Esophagus squamous epithelium (tissue), 5 donors: ENCODE measurements around the gene KMT5C. TPM values are rescaled to one million over a fixed set of nuclear protein-coding genes. Genes with fewer than 3 reads are reported as not detected.

Experiments
- DNase-seq: peaks from one replicate; lab custom pipeline; 2025; lab: John Stamatoyannopoulos, UW
- H3K27ac ChIP-seq, 4 donors: fragments of 200-600 bp; sonication (generic); one replicate each; pipeline ENCODE4 v1.5.1; 2016 to 2019; ENCODE audit warnings: mild to moderate bottlenecking in 1 of 4
- H3K27me3 ChIP-seq, 4 donors: fragments of 200-600 bp; sonication (generic); 1 replicate in 3 of 4; 2 replicates in 1 of 4; pipeline versions ENCODE4 v1.5.1 to v1.6.0; 2017 to 2021; ENCODE audit warnings: antibody characterized with exemption in 1 of 4
- H3K36me3 ChIP-seq, 3 donors: fragments of 200-600 bp; sonication (generic); one replicate each; pipeline ENCODE4 v1.5.1; 2016 to 2019
- H3K4me1 ChIP-seq, 3 donors: fragments of 200-600 bp; sonication (generic); one replicate each; pipeline ENCODE4 v1.5.1; 2017 to 2019
- H3K4me3 ChIP-seq, 4 donors: fragments of 200-600 bp; sonication (generic); 1 replicate in 3 of 4; 2 replicates in 1 of 4; pipeline ENCODE4 v1.5.1; 2016 to 2019; ENCODE audit warnings: mild to moderate bottlenecking in 2 of 4, moderate library complexity in 1 of 4
- H3K9me3 ChIP-seq, 3 donors: fragments of 200-600 bp; sonication (generic); one replicate each; pipeline ENCODE4 v1.5.1; 2016 to 2019
- POLR2A ChIP-seq, 4 donors: fragments of 450-650 bp; IDR thresholded peaks; one replicate each; pipeline ENCODE4 v1.6.1; 2017; ENCODE audit warnings: antibody characterized with exemption in 4 of 4, mild to moderate bottlenecking in 4 of 4, moderate library complexity in 3 of 4
- WGBS, 2 donors: methylation state at CpG; one replicate each; pipeline ENCODE4 v1.1.5; 2018; 5-methylcytosine and 5-hydroxymethylcytosine counted together
- intact Hi-C: fragments of 100-400 bp; cut with DNase I; formaldehyde crosslinking; loops from one replicate; pipeline ENCODE4 v1.15.0; 2022
- total RNA-seq, 4 donors: library from RNA; depleted of rRNA; stranded (reverse); fragments of >200 nt; gene quantifications; one replicate each; pipeline ENCODE4 v1.1.0, GENCODE V29; 2016
- TF ChIP-seq, protein P1 (sequence below), 6 experiments: fragments of 450-650 bp in 4 of 6; fragments of 200-600 bp in 2 of 6; sonication (generic) in 2 of 6; IDR thresholded peaks; one replicate each; pipeline ENCODE4 v1.5.1; 2016 to 2019; ENCODE audit warnings: antibody characterized with exemption in 6 of 6, mild to moderate bottlenecking in 4 of 6, moderate library complexity in 4 of 6
- donor health status: DM: yes; HTN: yes; CAD: no.

Gene KMT5C
- total RNA-seq, 4 donors from 2014 or later = 5.3 to 9.9 (median 8.2) TPM

DNA sequence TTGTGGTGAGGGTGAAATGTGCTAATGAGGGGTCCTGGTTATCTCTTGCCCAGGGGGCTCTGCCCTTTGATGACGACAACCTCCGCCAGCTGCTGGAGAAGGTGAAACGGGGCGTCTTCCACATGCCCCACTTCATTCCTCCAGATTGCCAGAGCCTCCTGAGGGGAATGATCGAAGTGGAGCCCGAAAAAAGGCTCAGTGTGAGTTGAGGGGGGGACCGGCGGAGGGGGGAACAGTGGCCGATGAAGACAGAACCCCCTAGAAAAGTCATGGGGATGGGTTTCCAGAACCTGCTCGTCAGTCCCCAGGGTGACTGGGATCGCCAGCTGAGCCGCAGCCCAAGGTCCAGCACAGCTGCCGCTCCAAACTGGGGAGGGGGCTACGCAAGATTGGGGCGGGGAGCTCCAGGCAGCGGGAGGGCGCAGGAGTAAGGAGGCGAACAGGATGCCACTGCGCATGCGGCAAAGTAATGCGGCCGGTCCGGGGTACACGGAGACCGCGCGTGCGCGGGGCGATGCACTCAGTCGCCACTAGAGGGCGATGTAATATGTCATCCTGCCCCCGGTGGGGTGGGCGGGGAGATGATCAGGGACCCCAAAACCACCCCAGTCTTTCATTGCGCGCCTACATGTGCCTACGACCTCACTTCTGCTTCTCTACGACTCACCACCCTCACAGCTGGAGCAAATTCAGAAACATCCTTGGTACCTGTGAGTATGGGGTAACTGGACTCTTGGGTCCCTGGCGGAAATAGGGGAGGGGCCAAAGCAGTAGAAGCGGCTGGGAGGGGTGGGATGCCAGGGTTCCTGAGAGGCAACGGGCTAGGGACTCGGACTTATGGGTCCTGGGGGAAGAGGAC, 38.0 kb upstream of the KMT5C start:
- H3K27ac ChIP-seq = peak overlapping the region in 2 of 4 donors; percentile 4 to 27
- intact Hi-C loops = loop anchor here (10.0 kb wide), 1 partner anchor 73 kb away; the partner anchor contains the start of genes IL11 and TMEM190
- DNase-seq = no peak

DNA sequence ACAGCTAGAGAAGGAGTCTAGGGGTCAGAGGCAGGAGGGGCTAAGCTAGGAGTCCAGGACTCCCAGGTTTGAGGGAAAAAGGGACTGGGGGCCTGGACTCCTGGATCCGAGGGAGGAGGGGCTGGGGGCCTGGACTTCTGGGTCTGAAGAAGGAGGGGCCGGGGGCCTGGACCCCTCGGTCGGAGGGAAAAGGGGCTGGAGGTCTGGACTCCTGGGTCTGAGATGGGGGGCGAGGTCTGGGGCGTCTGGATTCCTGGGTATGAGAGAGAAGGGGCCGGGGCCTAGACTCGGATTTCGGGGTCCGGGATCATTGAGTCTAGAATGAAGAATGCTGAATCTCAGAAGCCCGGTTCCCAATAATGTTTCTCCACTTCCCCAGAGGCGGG, 37.4 kb upstream of the KMT5C start:
- WGBS, 2 donors = 40 to 60% methylated on average over 2 to 10 of the region's 12 CpGs
- peak overlapping the region in 1 of 4 donors; percentile 4 for H3K27ac ChIP-seq
- no peaks in the 10 kb centered on the region for H3K9me3 ChIP-seq
- intact Hi-C loops = loop anchor here (10.0 kb wide), 1 partner anchor 72 kb away; the partner anchor contains the start of genes IL11 and TMEM190
- TF ChIP-seq, protein P1, sequence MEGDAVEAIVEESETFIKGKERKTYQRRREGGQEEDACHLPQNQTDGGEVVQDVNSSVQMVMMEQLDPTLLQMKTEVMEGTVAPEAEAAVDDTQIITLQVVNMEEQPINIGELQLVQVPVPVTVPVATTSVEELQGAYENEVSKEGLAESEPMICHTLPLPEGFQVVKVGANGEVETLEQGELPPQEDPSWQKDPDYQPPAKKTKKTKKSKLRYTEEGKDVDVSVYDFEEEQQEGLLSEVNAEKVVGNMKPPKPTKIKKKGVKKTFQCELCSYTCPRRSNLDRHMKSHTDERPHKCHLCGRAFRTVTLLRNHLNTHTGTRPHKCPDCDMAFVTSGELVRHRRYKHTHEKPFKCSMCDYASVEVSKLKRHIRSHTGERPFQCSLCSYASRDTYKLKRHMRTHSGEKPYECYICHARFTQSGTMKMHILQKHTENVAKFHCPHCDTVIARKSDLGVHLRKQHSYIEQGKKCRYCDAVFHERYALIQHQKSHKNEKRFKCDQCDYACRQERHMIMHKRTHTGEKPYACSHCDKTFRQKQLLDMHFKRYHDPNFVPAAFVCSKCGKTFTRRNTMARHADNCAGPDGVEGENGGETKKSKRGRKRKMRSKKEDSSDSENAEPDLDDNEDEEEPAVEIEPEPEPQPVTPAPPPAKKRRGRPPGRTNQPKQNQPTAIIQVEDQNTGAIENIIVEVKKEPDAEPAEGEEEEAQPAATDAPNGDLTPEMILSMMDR (IDR thresholded peaks at IDR 0.05) = no peak
- no peak for TF ChIP-seq POLR2A (IDR thresholded peaks at IDR 0.05)
- peaks cover 0 to 8% (median 0%) of the 10 kb centered on the region in 3 donors for H3K36me3 ChIP-seq
- H3K4me1 ChIP-seq = peaks cover 9 to 11% (median 10%) of the 10 kb centered on the region in 3 donors
- no peak for DNase-seq
- peak overlapping the region in 3 of 4 donors; percentile 32 to 62 (median 35) for H3K4me3 ChIP-seq
- no peaks in the 10 kb centered on the region for H3K27me3 ChIP-seq

More for the DNA sequence above, 38.0 kb upstream of the KMT5C start:
- Histone ChIP-seq H3K9me3 (no peaks in the 10 kb centered on the region), H3K36me3 (peaks cover 0 to 8% (median 0%) of the 10 kb centered on the region in 3 donors), H3K4me3 (peak overlapping the region in 3 of 4 donors; percentile 32 to 62 (median 35)), H3K27me3 (no peaks in the 10 kb centered on the region), H3K4me1 (peaks cover 9 to 11% (median 10%) of the 10 kb centered on the region in 3 donors)
- TF ChIP-seq, protein P1 (IDR thresholded peaks at IDR 0.05) = peak; percentile 95 to 100 (median 98)
- TF ChIP-seq POLR2A (IDR thresholded peaks at IDR 0.05) = no peak
- 9 to 14% methylated on average over 12 to 36 of the region's 42 CpGs for WGBS, 2 donors

DNA sequence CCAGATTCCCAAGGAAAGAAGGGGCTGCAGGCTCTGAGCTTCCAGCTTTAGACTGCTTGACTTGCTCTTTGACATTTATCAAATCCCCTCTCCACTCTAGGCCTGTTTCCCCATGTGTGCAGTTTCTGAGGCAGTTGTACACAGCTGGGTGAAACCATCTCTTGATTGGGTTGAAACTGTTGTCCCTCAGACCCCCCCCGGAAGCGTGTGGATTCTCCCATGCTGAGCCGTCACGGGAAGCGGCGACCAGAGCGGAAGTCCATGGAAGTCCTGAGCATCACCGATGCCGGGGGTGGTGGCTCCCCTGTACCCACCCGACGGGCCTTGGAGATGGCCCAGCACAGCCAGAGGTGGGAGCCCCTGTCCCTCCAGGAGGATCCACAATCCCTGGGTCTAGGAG, 36.2 kb upstream of the KMT5C start:
- H3K4me1 ChIP-seq = peaks cover 9 to 11% (median 10%) of the 10 kb centered on the region in 3 donors
- no peak for DNase-seq
- H3K27me3 ChIP-seq = no peaks in the 10 kb centered on the region
- H3K36me3 ChIP-seq = peaks cover 0 to 8% (median 0%) of the 10 kb centered on the region in 3 donors
- intact Hi-C loops = loop anchor here (10.0 kb wide), 1 partner anchor 71 kb away; the partner anchor contains the start of genes IL11 and TMEM190
- no peak overlapping the region for H3K27ac ChIP-seq
- WGBS, 2 donors = 95 to 100% methylated on average over 1 to 11 of the region's 11 CpGs
- no peaks in the 10 kb centered on the region for H3K9me3 ChIP-seq
- no peak overlapping the region for H3K4me3 ChIP-seq
- no peak for TF ChIP-seq POLR2A (IDR thresholded peaks at IDR 0.05)
- TF ChIP-seq, protein P1 (IDR thresholded peaks at IDR 0.05) = no peak

DNA sequence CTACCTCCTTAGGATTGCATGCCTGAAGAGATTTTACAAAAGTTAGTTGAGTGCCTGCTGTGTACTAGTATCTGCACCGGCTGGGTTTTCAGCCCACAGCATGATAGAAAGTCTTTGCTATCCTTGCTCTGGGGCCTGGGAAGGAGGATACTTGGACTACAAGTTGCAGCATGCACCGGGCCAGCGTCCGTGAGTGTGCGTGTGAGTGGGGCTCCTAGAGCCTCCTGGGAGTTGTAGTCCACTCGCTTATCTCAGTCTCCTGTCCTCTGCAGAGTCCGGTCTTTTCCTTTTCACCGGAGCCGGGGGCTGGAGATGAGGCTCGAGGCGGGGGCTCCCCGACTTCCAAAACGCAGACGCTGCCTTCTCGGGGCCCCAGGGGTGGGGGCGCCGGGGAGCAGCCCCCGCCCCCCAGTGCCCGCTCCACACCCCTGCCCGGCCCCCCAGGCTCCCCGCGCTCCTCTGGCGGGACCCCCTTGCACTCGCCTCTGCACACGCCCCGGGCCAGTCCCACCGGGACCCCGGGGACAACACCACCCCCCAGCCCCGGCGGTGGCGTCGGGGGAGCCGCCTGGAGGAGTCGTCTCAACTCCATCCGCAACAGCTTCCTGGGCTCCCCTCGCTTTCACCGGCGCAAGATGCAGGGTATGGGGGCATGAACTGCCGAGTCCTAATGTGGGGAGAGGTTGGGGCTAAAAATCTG, 35.2 kb upstream of the KMT5C start:
- WGBS, 2 donors = 75 to 78% methylated on average over 5 to 6 of the region's 39 CpGs
- no peak overlapping the region for H3K4me3 ChIP-seq
- no peak overlapping the region for H3K27ac ChIP-seq
- H3K27me3 ChIP-seq = no peaks in the 10 kb centered on the region
- intact Hi-C loops = loop anchor here (10.0 kb wide), 1 partner anchor 70 kb away; the partner anchor contains the start of genes IL11 and TMEM190
- DNase-seq = no peak
- no peak for TF ChIP-seq POLR2A (IDR thresholded peaks at IDR 0.05)
- TF ChIP-seq, protein P1 (IDR thresholded peaks at IDR 0.05) = no peak
- peaks cover 9 to 11% (median 10%) of the 10 kb centered on the region in 3 donors for H3K4me1 ChIP-seq
- no peaks in the 10 kb centered on the region for H3K9me3 ChIP-seq
- H3K36me3 ChIP-seq = peaks cover 0 to 8% (median 0%) of the 10 kb centered on the region in 3 donors
